ENCODE data around the gene ELF3. TPM values are rescaled to one million over a fixed set of nuclear protein-coding genes. Genes with fewer than 3 reads are reported as not detected.

ELF3 gene
- total RNA-seq, 1 donor from 2014 or later: 74.1 TPM

DNA sequence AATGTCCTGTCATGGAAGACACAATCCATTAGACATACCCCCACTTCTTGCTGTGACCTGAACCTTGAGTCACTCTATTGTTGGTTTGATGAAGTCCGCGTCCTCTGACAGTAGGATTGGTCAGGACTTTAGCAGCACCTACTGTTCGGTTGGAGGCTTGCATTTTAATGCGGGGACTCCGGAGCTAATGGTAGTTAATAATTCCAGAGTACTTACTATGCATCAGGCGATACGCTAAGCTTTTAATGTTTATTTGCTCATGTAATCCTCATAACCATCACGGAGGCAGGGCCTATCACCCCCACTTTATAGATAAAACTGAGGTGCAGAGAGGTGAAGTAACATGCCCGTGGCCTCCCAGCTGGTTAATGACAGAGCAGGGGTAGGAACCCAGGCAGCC, 7.9 kb upstream of the ELF3 start:
- H3K9me3 ChIP-seq: no peaks in the 10 kb centered on the region
- ATAC-seq: no peak
- H3K27ac ChIP-seq: no peak overlapping the region
- no peaks in the 10 kb centered on the region for H3K4me1 ChIP-seq
- intact Hi-C loops (cut with DNase I): loop anchor here (10.0 kb wide), 1 partner anchor 112 kb away; no protein-coding TSS in a partner anchor
- TF ChIP-seq, protein P1, sequence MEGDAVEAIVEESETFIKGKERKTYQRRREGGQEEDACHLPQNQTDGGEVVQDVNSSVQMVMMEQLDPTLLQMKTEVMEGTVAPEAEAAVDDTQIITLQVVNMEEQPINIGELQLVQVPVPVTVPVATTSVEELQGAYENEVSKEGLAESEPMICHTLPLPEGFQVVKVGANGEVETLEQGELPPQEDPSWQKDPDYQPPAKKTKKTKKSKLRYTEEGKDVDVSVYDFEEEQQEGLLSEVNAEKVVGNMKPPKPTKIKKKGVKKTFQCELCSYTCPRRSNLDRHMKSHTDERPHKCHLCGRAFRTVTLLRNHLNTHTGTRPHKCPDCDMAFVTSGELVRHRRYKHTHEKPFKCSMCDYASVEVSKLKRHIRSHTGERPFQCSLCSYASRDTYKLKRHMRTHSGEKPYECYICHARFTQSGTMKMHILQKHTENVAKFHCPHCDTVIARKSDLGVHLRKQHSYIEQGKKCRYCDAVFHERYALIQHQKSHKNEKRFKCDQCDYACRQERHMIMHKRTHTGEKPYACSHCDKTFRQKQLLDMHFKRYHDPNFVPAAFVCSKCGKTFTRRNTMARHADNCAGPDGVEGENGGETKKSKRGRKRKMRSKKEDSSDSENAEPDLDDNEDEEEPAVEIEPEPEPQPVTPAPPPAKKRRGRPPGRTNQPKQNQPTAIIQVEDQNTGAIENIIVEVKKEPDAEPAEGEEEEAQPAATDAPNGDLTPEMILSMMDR (IDR thresholded peaks at IDR 0.05): no peak
- H3K36me3 ChIP-seq: peaks cover 97% of the 10 kb centered on the region
- no peaks in the 10 kb centered on the region for H3K27me3 ChIP-seq (ENCODE audit: low read depth)
- no peak for DNase-seq
- H3K4me3 ChIP-seq: no peak overlapping the region

DNA sequence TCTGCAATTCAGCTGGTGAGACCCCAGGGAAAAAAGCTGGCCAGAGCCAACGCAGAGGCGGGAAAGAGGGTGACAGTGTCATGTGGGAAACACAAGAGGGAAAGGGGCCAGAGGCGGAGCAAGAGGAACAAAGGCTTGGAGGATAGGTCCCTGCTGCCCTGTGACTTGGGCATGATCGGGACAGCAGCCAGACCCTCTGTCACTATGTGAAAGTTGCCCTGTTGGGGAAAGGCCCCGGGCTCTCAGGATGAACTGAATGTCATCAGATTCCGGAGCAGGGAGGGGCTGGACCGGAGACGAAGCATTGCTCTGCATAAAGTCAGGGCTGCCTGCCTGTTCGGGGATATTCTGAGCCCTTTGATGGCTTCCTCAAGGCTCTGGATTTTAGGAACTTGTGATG, 5.7 kb upstream of the ELF3 start:
- Histone ChIP-seq H3K27ac (no peak overlapping the region), H3K4me1 (peaks cover 8% of the 10 kb centered on the region), H3K4me3 (no peak overlapping the region), H3K9me3 (no peaks in the 10 kb centered on the region), H3K36me3 (peaks cover 76% of the 10 kb centered on the region), H3K27me3 (ENCODE audit: low read depth) (no peaks in the 10 kb centered on the region)
- DNase-seq: no peak
- intact Hi-C loops (cut with DNase I): loop anchor here (10.0 kb wide), 1 partner anchor 110 kb away; no protein-coding TSS in a partner anchor
- ATAC-seq: no peak
- TF ChIP-seq, protein P1 (IDR thresholded peaks at IDR 0.05): no peak

DNA sequence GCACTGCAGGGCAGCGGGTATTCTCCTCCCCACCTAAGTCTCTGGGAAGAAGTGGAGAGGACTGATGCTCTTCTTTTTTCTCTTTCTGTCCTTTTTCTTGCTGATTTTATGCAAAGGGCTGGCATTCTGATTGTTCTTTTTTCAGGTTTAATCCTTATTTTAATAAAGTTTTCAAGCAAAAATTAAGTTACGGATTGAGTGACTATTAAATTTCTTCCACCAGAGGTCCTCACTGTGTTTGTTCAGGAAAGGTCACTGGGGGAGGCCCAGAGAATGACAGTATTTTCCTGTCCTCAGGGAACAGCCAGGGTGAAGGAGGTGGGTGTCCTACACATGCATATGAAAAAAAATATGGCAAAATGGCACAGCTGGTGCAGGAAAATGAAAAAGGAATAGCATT, 4.4 kb upstream of the ELF3 start:
- Histone ChIP-seq H3K4me1 (peaks cover 11% of the 10 kb centered on the region), H3K4me3 (no peak overlapping the region), H3K9me3 (no peaks in the 10 kb centered on the region), H3K27ac (peak overlapping the region; percentile 80), H3K27me3 (ENCODE audit: low read depth) (no peaks in the 10 kb centered on the region), H3K36me3 (peaks cover 64% of the 10 kb centered on the region)
- intact Hi-C loops (cut with DNase I): loop anchor here (10.0 kb wide), 1 partner anchor 109 kb away; no protein-coding TSS in a partner anchor
- DNase-seq: no peak
- TF ChIP-seq, protein P1 (IDR thresholded peaks at IDR 0.05): no peak
- no peak for ATAC-seq

DNA sequence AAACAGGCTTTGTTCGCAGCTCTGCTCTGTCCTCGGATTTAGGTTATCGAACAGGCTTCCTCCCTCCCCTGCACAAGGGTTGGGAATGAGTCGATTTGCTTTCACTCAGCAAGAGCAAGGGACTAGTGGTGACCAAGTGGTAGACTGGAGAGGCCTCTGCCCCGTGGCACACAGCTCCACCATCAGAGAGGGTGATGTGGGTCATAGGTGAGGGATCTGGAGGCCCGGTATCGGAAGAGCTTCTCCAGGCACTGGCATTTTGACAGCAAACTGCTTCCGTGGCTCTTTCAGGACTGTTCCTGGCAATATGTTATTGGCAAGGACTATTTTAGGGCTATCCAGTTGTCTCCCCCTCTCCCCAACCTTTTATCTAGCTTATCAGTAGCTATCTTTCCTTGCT, 3.1 kb upstream of the ELF3 start:
- peaks cover 50% of the 10 kb centered on the region for H3K36me3 ChIP-seq

DNA sequence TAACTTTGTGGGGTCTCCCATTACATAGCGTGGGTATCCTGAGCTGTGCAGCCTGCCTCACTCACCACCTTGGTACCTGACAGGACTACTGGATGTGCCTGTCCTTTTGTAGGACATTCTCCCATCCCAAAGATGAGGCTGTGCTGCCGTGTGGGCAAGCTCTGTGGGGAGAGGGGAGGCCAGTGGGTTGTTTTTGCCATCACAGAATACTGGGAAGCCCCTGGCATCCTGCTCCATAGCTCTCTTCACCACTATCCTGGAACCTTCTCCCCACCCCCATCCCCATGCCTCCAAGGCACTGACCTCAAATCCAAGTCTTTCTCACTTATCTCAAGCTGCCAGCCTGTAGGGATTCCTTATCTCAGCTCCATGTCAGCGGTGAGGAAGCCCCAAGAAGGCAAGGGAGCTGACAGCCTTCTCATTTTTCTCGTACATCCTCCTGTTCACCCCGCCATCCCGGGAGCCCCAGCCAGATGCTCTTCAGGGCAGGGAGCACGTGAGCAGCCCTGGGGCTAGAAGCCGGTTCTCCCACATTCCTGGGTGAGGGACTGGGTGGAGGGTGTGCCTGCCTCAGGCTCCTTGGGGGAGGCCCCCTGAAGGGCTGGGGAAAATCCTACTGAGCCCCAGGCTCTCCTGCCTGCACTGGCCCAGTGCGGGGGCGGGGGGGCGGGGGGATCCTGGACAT, 2.4 kb upstream of the ELF3 start:
- H3K9me3 ChIP-seq: no peaks in the 10 kb centered on the region
- H3K27me3 ChIP-seq (ENCODE audit: low read depth): no peaks in the 10 kb centered on the region
- intact Hi-C loops (cut with DNase I): loop anchor here (10.0 kb wide), 1 partner anchor 107 kb away; no protein-coding TSS in a partner anchor
- TF ChIP-seq, protein P1 (IDR thresholded peaks at IDR 0.05): no peak
- DNase-seq: peak; percentile 90
- H3K27ac ChIP-seq: peak overlapping the region; percentile 80
- peaks cover 11% of the 10 kb centered on the region for H3K4me1 ChIP-seq
- peaks cover 44% of the 10 kb centered on the region for H3K36me3 ChIP-seq
- ATAC-seq: peak; percentile 78 to 80
- H3K4me3 ChIP-seq: peak overlapping the region; percentile 20

More for the DNA sequence above, 3.1 kb upstream of the ELF3 start:
- peak in 1 of 2 donors; percentile 8 for ATAC-seq
- no peak for DNase-seq
- Histone ChIP-seq H3K4me3 (peak overlapping the region; percentile 20), H3K9me3 (no peaks in the 10 kb centered on the region), H3K4me1 (peaks cover 11% of the 10 kb centered on the region), H3K27ac (peak overlapping the region; percentile 80), H3K27me3 (ENCODE audit: low read depth) (no peaks in the 10 kb centered on the region)
- TF ChIP-seq, protein P1 (IDR thresholded peaks at IDR 0.05): no peak
- intact Hi-C loops (cut with DNase I): loop anchor here (10.0 kb wide), 1 partner anchor 107 kb away; no protein-coding TSS in a partner anchor

All from lower lobe of right lung (tissue), 2 donors.